ENCODE results near the gene SLC66A3.

Gene SLC66A3

GRCh38 chr2:11134349-11134748 is 20.9 kb upstream of the SLC66A3 start:
- DNase-seq (ENCODE audit: low spot score): no peak

GRCh38 chr2:11140492-11140891 is 14.8 kb upstream of the SLC66A3 start:
- no peak for DNase-seq (ENCODE audit: low spot score)

GRCh38 chr2:11141319-11141718 is 13.9 kb upstream of the SLC66A3 start:
- no peak for DNase-seq (ENCODE audit: low spot score)

- no peak for DNase-seq (ENCODE audit: low spot score)
Observed at GRCh38 chr2:11142330-11142729, 12.9 kb upstream of the SLC66A3 start.

DNA sequence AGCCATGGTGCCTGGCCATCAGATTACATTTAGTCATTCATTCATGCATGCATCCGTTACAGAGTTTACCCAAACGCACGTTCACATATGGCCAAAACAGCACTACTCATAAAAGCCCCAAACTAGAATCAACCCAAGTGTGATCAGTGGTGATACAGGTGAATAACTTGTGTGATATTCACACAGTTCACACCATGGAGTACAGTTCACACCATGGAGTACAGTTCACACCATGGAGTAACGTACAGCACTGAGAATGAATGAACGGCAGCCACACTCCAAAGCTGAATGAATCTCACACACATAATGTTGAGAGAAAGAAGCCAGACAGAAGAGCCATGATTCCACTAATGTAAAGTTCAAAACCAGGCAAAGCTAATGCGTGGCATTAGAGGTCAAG is 12.3 kb upstream of the SLC66A3 start:
- DNase-seq (ENCODE audit: low spot score): no peak

GRCh38 chr2:11144077-11144737 is 11.1 kb upstream of the SLC66A3 start:
- DNase-seq (ENCODE audit: low spot score): no peak

- no peak for DNase-seq (ENCODE audit: low spot score)
Observed at GRCh38 chr2:11144738-11145079, 10.6 kb upstream of the SLC66A3 start.

DNA sequence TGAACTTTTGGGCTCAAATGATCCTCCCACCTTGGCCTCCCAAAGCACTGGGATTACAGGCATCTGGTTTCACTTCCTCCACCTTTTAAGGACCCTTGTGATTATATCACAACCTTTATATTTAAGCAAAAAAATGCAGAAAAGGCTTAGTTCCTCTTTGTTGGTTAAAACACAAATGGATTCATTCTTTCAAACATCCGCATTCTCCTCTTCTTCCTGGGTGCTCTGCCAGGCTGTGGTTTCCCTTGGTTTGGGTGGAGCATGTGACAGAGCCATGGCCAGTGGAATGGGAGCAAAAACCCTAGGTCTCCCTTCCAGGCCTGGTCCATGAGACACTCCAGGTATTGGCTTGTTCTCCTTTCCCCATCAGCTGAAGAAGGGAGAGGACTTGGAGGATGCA is 9.9 kb upstream of the SLC66A3 start:
- no peak for DNase-seq (ENCODE audit: low spot score)

GRCh38 chr2:11146076-11146475 is 9.2 kb upstream of the SLC66A3 start:
- DNase-seq (ENCODE audit: low spot score): no peak

DNA sequence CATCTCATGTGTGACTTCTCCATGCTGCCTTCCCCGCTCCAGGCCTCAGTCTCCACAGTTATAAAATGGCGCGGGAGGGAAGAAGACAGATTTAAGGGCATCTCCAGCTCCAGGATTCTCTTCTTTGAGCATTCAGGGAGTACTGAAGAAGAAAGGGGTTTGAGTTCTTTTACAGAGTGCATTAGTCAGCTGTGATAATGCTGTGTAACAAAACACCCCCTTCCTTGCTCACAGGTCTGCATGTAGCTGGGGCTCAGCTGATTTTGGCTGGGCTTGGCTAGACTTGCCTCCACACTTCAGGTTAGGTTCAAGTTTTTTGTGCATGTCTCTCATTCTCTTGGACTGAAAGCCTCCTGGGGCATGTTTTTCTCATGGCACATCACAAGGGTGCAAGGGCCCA is 8.0 kb upstream of the SLC66A3 start:
- DNase-seq (ENCODE audit: low spot score): no peak

- no peak for DNase-seq (ENCODE audit: low spot score)
Observed at GRCh38 chr2:11152591-11152990, 2.7 kb upstream of the SLC66A3 start.

DNA sequence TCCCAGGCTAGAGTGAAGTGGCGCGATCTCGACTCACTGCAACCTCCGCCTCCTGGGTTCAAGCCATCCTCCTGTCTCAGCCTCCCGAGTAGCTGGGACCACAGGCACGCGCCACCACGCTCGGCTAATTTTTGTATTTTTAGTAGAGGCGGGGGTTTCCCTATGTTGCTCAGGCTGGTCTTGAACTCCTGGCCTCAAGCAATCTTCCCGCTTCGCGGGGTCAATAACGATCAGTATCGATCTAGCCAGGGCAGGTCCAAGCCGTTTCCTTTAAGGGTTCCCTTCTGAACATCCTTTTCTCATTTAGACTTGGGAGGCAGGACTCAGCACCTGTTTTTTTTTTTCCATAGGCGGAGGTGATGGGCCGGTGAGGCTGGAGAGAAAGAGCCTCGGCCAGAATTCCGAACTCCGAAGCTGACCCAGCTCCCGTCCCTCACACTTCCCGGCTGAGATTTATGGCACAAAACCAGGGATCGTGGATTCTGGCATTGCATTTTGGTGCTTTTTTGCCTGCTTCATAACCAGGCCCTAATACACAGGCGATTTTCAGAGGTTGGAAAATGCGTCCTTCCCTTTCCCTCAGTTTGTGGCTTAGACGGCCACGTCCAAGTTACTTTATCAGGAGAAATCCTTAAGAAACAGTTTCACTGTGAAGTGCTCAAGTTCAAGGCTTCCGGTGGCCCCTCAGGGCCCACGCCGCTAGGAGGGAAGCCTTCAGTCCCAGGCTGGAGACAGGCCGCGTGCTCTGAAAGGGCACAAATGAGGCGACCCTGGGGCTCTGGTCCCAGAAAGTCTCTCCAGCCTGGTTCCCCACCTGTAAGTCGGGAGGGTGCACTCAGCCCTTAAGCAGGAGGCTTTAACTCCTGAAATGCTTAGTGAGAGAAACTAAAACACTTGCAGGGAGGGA is 998 bp upstream of the SLC66A3 start:
- DNase-seq (ENCODE audit: low spot score): no peak

- peak; percentile 95 for DNase-seq (ENCODE audit: low spot score)
Observed at GRCh38 chr2:11154923-11155380, 315 bp upstream of the SLC66A3 start.

GRCh38 chr2:11156396-11157075 is 1.3 kb downstream of the SLC66A3 start:
- DNase-seq (ENCODE audit: low spot score): no peak

DNA sequence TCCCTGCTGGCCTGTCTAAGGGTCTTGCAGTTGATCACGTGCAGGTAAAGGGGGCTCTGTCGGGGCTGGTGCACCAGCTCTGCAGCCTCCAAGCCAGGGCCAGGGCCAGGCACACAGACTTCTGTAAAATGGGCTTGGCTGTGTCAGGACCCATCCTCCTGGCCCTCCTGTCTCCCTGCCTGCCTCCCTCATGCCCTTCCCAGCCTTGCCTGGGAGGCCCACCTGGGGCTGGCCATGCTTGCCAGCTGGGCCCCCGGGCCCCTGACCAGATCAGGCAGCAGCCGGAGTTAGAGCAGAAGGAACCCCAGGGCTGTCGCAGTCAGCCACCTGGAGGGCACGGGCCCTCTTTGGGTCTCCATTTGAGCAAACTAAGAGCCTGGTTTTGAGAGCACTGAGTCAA is 2.0 kb downstream of the SLC66A3 start:
- no peak for DNase-seq (ENCODE audit: low spot score)

DNA sequence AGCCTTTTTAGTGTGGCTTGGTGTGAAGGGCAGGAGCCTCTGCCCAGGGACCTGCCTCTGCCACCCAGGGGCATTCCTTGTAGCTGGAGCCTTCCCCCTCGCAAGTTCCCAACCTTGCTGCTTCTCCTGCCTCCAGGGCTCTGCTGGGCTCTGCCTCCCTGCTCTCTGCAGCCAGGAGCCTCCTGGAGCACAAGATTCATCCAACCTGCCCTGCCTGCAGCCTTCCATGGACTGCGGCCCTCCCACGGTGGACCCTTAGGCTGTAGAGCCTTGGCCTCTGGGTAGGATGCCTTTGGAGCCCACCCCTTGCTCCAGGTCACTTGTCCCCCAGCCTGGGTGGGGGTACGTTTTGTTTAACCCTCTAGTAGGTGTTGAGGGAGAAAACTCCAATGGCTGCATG is 2.5 kb downstream of the SLC66A3 start:
- DNase-seq (ENCODE audit: low spot score): no peak

- no peak for DNase-seq (ENCODE audit: low spot score)
Observed at GRCh38 chr2:11158916-11159573, 3.8 kb downstream of the SLC66A3 start.

DNA sequence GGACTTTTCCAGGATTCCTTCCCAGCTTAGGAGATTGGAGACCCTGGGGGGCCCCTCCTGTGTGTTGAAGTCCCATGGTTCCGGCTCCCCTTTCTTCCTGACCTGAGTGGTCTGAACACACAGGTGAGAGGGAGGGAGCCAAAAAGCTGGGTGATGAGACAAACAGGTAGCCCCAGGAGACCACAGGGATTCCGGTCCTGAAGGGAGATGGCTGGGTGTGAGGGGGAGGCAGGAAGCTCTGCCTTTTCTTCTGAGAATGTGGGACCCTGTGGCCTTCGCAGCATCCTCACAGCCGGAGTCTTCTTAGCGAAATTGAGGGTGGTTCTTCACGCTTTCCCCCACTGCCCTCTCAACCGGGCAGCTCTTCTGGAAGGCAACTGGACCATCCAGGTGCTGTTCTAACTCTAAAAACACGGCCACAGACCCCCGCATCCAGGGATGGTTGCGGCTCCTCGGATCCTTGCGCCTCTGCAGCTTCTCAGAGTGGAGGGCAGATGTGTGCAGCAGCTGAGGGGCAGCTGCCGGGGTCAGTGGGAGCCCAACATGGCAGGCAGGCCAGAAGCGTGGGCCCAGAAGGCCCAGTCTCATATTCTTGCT is 4.4 kb downstream of the SLC66A3 start:
- no peak for DNase-seq (ENCODE audit: low spot score)

- no peak for DNase-seq (ENCODE audit: low spot score)
Observed at GRCh38 chr2:11160256-11160655, 5.0 kb downstream of the SLC66A3 start.

DNA sequence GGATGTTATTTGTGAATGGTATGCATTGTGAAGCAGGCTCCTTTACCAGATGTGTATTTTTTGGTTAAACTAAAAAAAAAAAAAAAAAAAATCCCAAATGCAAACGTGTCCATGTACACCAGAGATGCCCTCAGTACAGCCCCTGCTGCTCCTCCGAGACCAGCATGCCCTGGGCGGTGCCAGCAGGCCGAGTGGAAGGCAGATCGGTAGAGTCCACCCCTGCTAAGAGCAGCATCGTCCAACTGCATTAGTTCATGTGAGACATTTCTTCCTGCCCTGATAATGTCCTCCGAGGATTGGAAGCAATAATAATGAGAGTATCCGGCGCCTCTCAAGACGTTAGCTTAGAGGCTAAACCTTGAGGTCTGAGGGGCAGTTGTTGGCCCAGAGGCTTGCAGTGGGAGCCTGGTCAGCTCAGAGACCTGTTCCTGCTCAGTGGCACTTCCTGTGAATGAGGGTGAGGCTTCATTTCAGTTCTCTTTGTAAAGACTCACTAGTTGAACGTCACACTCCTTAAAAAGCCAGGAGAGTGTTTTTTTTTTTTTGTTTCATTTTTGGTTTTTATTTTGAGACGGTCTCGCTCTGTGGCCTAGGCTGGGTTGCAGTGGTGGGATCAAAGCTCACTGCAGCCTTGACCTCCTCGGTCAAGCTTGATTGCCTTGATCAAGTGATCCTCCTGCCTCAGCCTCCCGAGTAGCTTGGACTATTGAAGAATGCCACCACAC is 5.6 kb downstream of the SLC66A3 start:
- DNase-seq (ENCODE audit: low spot score): no peak

DNA sequence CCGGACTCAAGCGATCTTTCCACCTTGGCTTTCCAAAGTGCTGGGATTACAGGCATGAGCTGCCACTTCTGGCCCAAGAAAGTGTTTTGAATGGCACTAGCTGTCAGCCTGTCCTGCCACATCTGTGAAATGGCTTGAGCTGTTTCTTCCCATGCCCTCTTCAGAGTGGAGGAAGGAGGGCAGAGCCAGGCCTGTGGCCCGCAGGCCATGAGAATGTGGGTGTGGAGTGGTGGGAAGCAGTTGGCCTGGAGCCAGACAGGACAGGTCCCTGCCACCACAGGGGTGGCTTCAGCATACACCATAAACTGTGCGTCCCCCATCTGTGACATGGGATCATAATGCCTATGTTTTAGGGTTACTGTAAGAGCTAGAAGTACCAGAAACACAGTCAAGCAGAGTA is 6.5 kb downstream of the SLC66A3 start:
- DNase-seq (ENCODE audit: low spot score): no peak
